LNCAP (cell line): ENCODE results near the gene CLNK.

Experiments
- CTCF ChIP-seq: fragments of 450-650 bp; IDR thresholded peaks from 2 replicates; pipeline ENCODE4 v1.5.1; 2017; ENCODE audit warnings: mild to moderate bottlenecking

Gene CLNK

GRCh38 chr4:10643600-10644425, 40.8 kb downstream of the CLNK start:
- TF ChIP-seq CTCF, result no peak

- no peak for TF ChIP-seq CTCF
These were observed 43.9 kb downstream of the CLNK start for GRCh38 chr4:10640561-10641201.

GRCh38 chr4:10639664-10640063, 44.9 kb downstream of the CLNK start:
- no peak for TF ChIP-seq CTCF

GRCh38 chr4:10639100-10639499, 45.5 kb downstream of the CLNK start:
- TF ChIP-seq CTCF, result no peak

GRCh38 chr4:10635091-10635490, 49.5 kb downstream of the CLNK start:
- no peak for TF ChIP-seq CTCF

- TF ChIP-seq CTCF, result no peak
These were observed 55.2 kb downstream of the CLNK start for GRCh38 chr4:10629394-10629793.

- TF ChIP-seq CTCF, result no peak
These were observed 59.4 kb downstream of the CLNK start for GRCh38 chr4:10625131-10625530.
